HG02943 (cell line): Measurements from ENCODE around the gene ANKRD30B.
"Not testable (repeated sequence)": the region's sequence is repeated elsewhere in the genome, so short reads cannot be mapped to it uniquely, and the experiment has no call there.

Source experiments
- ATAC-seq: cut with Tn5 transposase; IDR thresholded peaks from one replicate; pipeline ENCODE4 v1.9.1; 2021; ENCODE audit warnings: mild to moderate bottlenecking, low read depth, moderate library complexity; ENCODE audit not compliant: unreplicated experiment

ANKRD30B gene

DNA sequence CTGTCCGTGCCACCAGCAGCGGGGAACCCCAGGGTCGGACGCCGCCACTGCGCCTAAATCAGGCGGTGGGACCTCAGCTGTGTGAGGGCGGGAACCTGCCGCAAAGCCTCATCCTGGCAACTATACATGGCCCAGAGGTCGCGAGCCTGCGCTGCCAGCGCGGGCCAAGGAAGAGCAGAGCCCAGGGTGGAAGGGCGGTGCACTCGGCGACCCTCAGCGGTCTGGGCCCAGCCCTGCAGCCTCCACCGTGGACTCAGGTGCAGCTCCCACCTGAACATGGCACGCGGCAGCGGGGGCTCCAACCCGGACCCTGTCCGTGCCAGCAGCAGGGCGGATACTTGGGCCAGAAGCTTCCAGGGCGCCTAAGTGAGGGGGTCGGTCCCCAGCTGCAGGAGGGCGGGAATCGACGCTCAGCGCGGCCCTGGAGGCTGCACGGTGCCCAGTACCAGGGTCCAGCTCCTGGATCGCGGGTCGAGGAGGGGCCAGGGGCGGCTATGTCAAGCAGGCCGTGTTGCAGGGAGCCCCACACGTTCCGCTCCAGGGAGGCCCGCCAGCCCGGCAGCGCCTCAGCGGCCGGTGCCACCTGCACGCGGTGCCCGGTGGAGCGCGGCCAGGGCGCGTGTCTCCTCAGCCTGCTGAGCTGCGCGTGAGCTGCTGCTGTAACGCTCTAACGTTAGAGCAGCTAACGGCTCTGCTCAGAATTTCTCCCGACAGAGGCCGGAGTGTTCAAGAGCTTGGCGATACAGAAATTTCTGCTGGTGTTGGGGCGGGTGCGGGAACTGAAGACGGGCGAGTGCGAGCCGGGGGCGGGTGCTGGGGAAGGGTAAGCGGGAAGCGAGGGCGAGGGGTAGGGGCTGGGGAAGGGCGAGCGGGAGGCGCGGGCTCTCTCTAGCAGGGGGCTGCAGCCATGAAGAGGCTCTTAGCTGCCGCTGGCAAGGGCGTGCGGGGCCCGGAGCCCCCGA, at the start of gene ANKRD30B:
Gene ANKRD30B (plus strand): TSS at position 660 of the 962 bp plus-strand sequence. CDS start 248 bp downstream, at position 908.
- ATAC-seq, result no peak

GRCh38 chr18:14701286-14702040, 46.5 kb upstream of the ANKRD30B start:
- not testable (repeated sequence) for ATAC-seq

DNA sequence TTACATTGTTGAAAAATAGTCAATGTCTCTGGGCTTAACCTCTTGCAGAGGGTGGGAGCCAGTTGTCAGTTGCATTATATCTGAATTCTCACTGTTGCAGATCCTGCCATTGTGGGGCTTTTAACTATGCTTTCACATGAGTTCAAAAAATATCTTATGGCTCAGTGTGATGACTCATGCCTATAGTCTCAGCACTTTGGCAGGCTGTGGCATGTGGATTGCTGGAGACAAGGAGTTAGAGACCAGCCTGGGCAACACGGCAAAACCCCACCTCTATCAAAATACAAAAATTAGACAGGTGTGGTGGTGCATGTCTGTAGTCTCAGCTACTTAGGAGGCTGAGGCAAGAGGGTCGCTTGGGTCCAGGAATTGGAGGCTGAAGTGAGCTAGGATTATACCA, 38.2 kb upstream of the ANKRD30B start:
- ATAC-seq, result not testable (repeated sequence)

- ATAC-seq, result not testable (repeated sequence)
Measured at GRCh38 chr18:14721569-14721968, 26.4 kb upstream of the ANKRD30B start.

DNA sequence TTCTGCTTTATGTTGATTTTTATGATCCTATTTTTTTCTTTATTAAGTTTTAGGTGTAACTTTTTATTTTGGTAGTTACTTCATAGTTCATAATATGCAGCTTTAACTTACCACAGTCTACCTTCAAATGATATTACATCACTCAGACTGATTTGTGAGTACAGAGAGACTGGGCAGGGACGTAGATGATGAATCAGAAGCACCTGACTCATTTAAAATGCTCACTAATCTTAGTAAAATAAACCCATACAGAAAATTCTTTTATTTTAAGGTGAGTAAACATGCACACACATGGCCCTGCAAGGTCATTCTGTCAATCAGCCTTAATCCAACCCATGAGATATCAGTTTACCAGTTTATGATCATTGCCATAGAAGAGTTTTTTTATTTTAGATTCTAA, 8.9 kb upstream of the ANKRD30B start:
- ATAC-seq, result not testable (repeated sequence)

DNA sequence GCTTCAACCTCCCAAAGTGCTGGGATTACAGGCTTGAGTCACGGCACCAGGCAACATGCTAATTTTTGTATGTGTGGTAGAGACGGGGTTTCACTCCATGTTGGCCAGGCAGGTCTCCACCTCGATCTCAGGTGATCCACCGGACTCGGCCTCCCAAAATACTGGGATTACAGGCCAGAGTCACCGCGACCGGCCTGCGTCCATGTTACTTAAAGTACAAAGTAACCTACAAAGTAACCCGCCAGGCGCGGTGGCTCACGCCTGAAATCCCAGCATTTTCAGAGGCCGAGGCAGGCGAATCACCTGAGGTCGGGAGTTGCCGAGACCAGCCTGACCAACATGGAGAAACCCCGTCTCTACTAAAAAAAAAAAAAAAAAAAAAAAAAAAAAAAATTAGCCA, 1.1 kb upstream of the ANKRD30B start:
- ATAC-seq, result no peak

- ATAC-seq, result no peak
Measured at GRCh38 chr18:14748496-14748895, 524 bp downstream of the ANKRD30B start.

- ATAC-seq, result not testable (repeated sequence)
Measured at GRCh38 chr18:14763566-14763965, 15.6 kb downstream of the ANKRD30B start.

DNA sequence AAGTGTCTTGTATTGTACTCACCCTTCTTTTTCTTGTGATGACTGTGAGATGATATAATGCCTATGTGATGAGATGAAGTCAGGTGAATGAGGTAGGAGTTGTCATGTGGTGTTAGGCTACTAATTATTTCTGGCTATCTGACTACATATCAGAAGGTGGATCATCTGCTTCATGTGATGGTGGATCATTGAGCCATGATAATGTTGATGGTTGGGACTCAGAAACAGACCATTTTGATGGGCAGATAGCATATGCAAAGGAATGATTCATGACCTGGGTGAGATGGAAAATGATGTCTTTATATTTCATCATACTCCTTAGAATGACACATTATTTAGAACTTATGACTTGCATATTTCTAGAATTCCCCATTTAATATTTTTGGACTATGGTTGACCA, 19.5 kb downstream of the ANKRD30B start:
- no peak for ATAC-seq

GRCh38 chr18:14768241-14768640, 20.3 kb downstream of the ANKRD30B start:
- ATAC-seq, result no peak

DNA sequence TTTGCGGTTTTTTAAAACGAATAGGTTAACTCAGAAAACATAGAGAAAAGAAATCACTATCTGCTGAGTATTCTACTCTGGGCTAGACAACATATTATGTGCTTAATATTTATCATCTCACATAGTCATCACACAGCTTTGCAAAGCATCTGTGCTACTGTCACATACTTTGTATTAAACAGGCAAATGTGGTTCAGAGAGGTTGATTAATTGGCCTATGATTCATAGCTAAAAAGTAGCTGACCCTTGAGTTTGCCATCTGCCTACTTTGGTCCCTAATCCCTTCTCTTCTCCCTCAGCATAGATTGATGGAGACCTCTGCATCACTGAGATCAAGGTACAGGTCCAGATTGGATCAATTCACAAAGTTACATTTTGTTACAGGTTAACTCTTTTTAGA, 21.4 kb downstream of the ANKRD30B start:
- ATAC-seq, result no peak

GRCh38 chr18:14776801-14777200, 28.8 kb downstream of the ANKRD30B start:
- ATAC-seq, result no peak

- no peak for ATAC-seq
Measured at GRCh38 chr18:14781671-14782070, 33.7 kb downstream of the ANKRD30B start.

DNA sequence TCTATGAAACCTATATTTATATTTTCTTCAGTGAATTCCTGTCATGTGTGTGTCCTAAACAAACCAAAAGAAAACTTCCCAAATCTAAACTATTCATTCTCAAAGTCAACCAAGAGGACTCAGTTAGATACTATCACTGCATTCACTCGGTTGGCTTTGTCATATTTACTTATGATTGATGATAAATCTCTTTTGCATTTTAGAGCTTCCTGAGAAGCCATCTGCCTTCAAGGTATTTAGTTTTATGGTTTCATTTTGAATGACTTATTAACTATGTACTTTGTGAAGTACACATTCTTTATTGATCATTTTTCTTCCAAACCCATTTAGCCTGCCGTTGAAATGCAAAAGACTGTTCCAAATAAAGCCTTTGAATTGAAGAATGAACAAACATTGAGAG, 36.2 kb downstream of the ANKRD30B start:
- no peak for ATAC-seq

DNA sequence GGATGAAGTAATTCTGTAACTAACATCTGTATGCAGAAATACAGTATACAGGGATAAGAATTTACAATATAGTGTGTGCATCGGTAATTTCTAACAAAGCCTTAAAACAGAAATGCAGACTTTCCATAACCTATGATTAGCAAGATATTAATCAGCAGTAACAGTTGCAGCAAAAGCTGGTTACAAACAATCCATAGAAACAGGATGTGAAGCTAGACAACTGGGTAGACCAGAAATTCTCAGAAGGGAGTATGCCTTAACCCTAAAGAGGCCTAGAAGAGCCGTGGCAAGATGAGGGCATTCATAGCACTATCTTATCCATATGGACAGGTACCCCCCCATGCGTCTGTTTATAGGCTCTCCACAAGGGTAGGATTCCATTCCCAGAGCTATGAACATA, 48.9 kb downstream of the ANKRD30B start:
- not testable (repeated sequence) for ATAC-seq

DNA sequence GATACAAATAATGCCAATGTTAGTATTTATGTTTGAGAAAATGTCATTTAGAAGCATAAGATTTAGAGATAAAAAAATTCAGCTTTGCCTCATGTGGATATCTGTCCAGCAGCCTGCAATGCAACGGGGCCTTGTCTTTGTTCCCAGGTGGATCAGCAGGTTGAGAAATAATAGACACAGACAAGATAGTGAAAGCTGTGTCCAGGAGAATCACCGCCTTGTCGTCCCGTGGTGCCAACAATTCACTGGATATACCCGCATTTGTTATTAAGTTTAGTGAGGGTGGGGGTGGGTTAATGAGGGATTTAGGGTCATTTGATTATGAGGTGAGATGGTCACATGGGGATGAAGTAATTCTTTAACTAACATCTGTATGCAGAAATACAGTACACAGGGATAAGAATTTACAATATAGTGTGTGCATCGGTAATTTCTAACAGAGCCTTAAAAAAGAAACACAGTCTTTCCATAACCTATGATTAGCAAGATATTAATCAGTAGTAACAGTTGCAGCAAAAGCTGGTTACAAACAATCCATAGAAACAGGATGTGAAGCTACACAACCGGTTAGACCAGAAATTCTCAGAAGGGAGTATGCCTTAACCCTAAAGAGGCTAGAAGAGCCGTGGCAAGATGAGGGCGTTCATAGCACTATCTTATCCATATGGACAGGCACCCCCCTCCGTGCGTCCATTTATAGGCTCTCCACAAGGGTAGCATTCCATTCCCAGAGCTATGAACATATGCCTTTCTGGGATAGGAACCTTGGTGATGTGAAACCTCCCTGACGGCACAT, 50.2 kb downstream of the ANKRD30B start:
- ATAC-seq, result not testable (repeated sequence)

GRCh38 chr18:14811081-14811480, 63.1 kb downstream of the ANKRD30B start:
- not testable (repeated sequence) for ATAC-seq

DNA sequence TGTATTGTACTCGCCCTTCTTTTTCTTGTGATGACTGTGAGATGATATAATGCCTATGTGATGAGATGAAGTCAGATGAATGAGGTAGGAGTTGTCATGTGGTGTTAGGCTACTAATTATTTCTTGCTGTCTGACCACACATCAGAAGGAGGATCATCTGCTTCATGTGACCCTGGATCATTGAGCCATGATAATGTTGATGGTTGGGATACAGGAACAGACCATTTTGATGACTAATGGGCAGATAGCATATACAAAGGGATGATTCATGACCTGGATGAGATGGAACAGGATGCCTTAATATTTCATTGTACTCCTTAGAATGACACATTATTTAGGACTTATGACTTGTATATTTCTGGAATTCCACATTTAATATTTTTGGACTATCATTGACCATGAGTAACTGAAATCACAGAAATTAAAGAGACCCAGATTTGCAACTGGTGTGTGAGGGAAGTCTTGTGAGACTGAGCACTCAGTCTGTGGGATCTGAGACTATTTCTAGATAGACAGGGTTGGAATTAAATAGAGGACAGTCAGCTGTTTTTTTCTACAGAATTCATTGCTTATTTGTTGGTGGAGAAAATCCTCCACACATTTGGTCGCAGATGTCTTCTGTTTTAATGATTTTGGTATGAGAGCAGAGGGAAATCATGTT, 79.1 kb downstream of the ANKRD30B start:
- not testable (repeated sequence) for ATAC-seq

DNA sequence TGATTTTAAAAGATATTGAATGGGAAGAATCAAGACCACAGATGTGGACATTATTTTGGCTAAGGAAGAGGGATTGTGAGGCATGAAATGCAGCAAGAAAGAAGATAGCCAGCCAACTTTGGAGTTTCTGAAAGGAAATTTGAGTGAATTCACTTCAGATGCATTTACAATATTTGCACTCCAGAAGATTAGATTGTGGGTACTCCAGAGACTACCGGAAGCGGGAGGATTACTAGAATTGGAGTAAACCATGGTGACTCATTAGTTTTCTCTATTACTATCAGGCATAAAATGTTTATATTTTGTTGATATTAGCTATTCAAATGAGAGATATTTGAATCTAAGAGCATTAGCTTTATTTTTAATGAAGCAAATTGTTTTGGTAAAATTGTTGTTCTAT, 93.6 kb downstream of the ANKRD30B start:
- ATAC-seq, result not testable (repeated sequence)

GRCh38 chr18:14851533-14851932, 103.6 kb downstream of the ANKRD30B start:
- not testable (repeated sequence) for ATAC-seq
